Adrenal gland (tissue), 5 donors: ENCODE results near the gene GLB1L2.

Source experiments
- POLR2A ChIP-seq, 2 donors: fragments of 450-650 bp; IDR thresholded peaks; one replicate each; pipeline ENCODE4 v1.6.1; 2017; ENCODE audit warnings: antibody characterized with exemption in 2 of 2, mild to moderate bottlenecking in 2 of 2, moderate library complexity in 1 of 2
- TF ChIP-seq, protein P1 (sequence below), 6 experiments: fragments of 450-650 bp in 4 of 6; fragments of 200-600 bp in 2 of 6; sonication (generic) in 1 of 6; IDR thresholded peaks; 1 replicate in 5 of 6; 2 replicates in 1 of 6; pipeline versions ENCODE4 v1.5.1 to v1.8.0; 2016 to 2021; ENCODE audit warnings: antibody characterized with exemption in 6 of 6, mild to moderate bottlenecking in 2 of 6, moderate library complexity in 1 of 6
- donor health status: DM: no; HTN: no; CAD: no.

DNA sequence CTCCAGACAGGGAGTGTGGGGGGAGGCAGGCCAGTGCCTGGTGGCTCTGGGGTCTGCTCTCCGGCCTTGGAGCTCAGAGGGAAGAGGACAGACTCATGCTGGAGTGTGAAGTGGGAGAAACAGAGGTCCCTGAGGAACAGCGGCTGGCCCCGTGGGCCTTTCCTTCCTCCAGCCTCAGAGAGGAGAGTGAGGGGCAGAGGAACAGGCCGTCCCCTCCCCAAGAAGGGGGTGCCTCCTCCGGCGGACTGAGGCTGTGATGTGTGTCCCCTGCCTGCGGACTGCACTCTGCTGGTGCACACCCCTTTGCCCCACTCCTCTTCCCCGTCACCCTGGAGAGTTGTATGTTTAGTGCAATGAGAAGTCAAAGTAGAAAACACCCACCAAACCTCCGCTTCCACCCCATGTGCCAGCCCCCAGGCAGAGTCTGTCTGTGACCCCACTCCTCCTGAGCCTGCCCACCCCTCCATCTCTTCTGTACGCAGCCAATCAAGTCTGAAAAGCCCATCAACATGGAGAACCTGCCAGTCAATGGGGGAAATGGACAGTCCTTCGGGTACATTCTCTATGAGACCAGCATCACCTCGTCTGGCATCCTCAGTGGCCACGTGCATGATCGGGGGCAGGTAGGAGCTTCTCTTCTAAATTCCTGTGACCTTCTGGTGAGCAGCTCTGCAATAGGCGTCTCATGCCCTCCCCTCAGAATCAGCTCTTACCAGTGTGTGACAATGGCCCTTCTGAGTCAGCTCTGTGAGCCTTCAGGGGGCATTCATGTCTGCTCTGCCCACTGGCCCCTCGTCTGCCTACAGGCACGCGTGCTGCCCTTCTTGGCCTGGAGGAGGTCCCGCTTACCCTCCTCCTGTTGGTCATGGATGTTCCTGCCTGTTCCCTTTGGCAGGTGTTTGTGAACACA, 39.0 kb downstream of the GLB1L2 start:
- TF ChIP-seq, protein P1, sequence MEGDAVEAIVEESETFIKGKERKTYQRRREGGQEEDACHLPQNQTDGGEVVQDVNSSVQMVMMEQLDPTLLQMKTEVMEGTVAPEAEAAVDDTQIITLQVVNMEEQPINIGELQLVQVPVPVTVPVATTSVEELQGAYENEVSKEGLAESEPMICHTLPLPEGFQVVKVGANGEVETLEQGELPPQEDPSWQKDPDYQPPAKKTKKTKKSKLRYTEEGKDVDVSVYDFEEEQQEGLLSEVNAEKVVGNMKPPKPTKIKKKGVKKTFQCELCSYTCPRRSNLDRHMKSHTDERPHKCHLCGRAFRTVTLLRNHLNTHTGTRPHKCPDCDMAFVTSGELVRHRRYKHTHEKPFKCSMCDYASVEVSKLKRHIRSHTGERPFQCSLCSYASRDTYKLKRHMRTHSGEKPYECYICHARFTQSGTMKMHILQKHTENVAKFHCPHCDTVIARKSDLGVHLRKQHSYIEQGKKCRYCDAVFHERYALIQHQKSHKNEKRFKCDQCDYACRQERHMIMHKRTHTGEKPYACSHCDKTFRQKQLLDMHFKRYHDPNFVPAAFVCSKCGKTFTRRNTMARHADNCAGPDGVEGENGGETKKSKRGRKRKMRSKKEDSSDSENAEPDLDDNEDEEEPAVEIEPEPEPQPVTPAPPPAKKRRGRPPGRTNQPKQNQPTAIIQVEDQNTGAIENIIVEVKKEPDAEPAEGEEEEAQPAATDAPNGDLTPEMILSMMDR (IDR thresholded peaks at IDR 0.05): no peak
- TF ChIP-seq POLR2A (IDR thresholded peaks at IDR 0.05): no peak
